Activated CD8-positive, alpha-beta memory T cell treated with anti-CD3 and anti-CD28 coated beads, Interleukin-2, amount 50 U/mL, for 1 hour (primary cell): ENCODE measurements around the gene SBK3.
"Not testable (repeated sequence)": the region's sequence is repeated elsewhere in the genome, so short reads cannot be mapped to it uniquely, and the experiment has no call there.

Experiments
- DNase-seq: peaks from one replicate; pipeline ENCODE4 v3.0.0-alpha.2; 2020; ENCODE audit errors: extremely low read depth

SBK3 gene

GRCh38 chr19:55516878-55517620 is 28.3 kb downstream of the SBK3 start:
- peak; percentile 70 for DNase-seq

GRCh38 chr19:55508120-55508519 is 37.2 kb downstream of the SBK3 start:
- DNase-seq: no peak

GRCh38 chr19:55504981-55505380 is 40.4 kb downstream of the SBK3 start:
- DNase-seq: no peak

- DNase-seq: no peak
Observed at GRCh38 chr19:55504252-55504603, 41.1 kb downstream of the SBK3 start.

- DNase-seq: peak; percentile 71
Observed at GRCh38 chr19:55503502-55504251, 41.7 kb downstream of the SBK3 start.

- no peak for DNase-seq
Observed at GRCh38 chr19:55503157-55503501, 42.2 kb downstream of the SBK3 start.

GRCh38 chr19:55502197-55502952 is 43.0 kb downstream of the SBK3 start:
- no peak for DNase-seq

GRCh38 chr19:55500368-55500952 is 44.9 kb downstream of the SBK3 start:
- no peak for DNase-seq

- DNase-seq: no peak
Observed at GRCh38 chr19:55498246-55498840, 47.0 kb downstream of the SBK3 start.

GRCh38 chr19:55497763-55498162 is 47.6 kb downstream of the SBK3 start:
- no peak for DNase-seq

GRCh38 chr19:55496820-55497219 is 48.5 kb downstream of the SBK3 start:
- not testable (repeated sequence) for DNase-seq

GRCh38 chr19:55495646-55496349 is 49.5 kb downstream of the SBK3 start:
- DNase-seq: no peak

- no peak for DNase-seq
Observed at GRCh38 chr19:55494172-55494761, 51.1 kb downstream of the SBK3 start.

- no peak for DNase-seq
Observed at GRCh38 chr19:55493645-55494171, 51.6 kb downstream of the SBK3 start.

GRCh38 chr19:55493052-55493644 is 52.2 kb downstream of the SBK3 start:
- DNase-seq: no peak

GRCh38 chr19:55492362-55492944 is 52.9 kb downstream of the SBK3 start:
- no peak for DNase-seq

- DNase-seq: no peak
Observed at GRCh38 chr19:55491546-55492360, 53.6 kb downstream of the SBK3 start.
